Endothelial cell of umbilical vein (primary cell): ENCODE results near the gene ZDHHC19.

Experiments
- CTCF ChIP-seq, 2 donors: IDR thresholded peaks; 1 replicate in 1 of 2; 2 replicates in 1 of 2; pipeline ENCODE4 v1.5.1; 2011; ENCODE audit warnings: low read length in 2 of 2, mild to moderate bottlenecking in 2 of 2, moderate library complexity in 2 of 2, control low read depth in 1 of 2, inconsistent platforms in 1 of 2, low read depth in 1 of 2; ENCODE audit not compliant: insufficient read depth in 1 of 2; ENCODE audit errors: extremely low read depth in 1 of 2
- EZH2 ChIP-seq: IDR thresholded peaks from 2 replicates; pipeline ENCODE4 v1.6.1; 2012; ENCODE audit warnings: borderline replicate concordance, low read depth, mild to moderate bottlenecking, moderate library complexity, low read length, inconsistent platforms; ENCODE audit not compliant: severe bottlenecking
- MAX ChIP-seq: IDR thresholded peaks from 2 replicates; pipeline ENCODE4 v1.6.1; 2011; ENCODE audit not compliant: insufficient read depth, insufficient read length
- MYC ChIP-seq: IDR thresholded peaks from one replicate; pipeline ENCODE4 v1.6.1; 2011; ENCODE audit warnings: mild to moderate bottlenecking, low read depth, low read length
- POLR2A ChIP-seq: IDR thresholded peaks from 2 replicates; pipeline ENCODE4 v1.6.1; 2012; ENCODE audit warnings: low read depth, mild to moderate bottlenecking, control low read depth, low read length
- POLR2AphosphoS5 ChIP-seq: IDR thresholded peaks from 2 replicates; pipeline ENCODE4 v1.6.1; 2012; ENCODE audit warnings: low read depth, mild to moderate bottlenecking, control low read depth, low read length, moderate library complexity; ENCODE audit not compliant: insufficient read depth

- TF ChIP-seq EZH2: no peak
- TF ChIP-seq CTCF (IDR thresholded peaks at IDR 0.05; ENCODE audit: extremely low read depth in 1 of 2, insufficient read depth in 1 of 2, low read depth in 1 of 2, low read length in 2 of 2): no peak
- no peak for TF ChIP-seq MAX
- TF ChIP-seq POLR2A: no peak
- TF ChIP-seq POLR2AphosphoS5: no peak
- TF ChIP-seq MYC: no peak
Measured at GRCh38 chr3:196219194-196219969, 8.2 kb upstream of the ZDHHC19 start.
